ENCODE measurements around the gene CYB561A3.
A peak's percentile ranks its signal among the peaks of the same experiment; 100 is the strongest.

The CYB561A3 gene

GRCh38 chr11:61361741-61362541 lies at the start of gene CYB561A3, which contains the start of gene TMEM138:
CYB561A3 (minus strand) TSS chr11:61361882; CDS start chr11:61356713, 5,169 bp downstream.
TMEM138 (plus strand) TSS chr11:61362374; CDS start chr11:61364391, 2,017 bp downstream.
- Histone ChIP-seq H3K27ac (ENCODE audit: poor library complexity, severe bottlenecking) (peak within 1 kb of the TSS; percentile 83), H3K4me3 (ENCODE audit: severe bottlenecking) (peak within 1 kb of the TSS; percentile 44), H3K36me3 (ENCODE audit: low read depth) (peaks cover 33% of the 10 kb centered on the region), H3K27me3 (ENCODE audit: insufficient read depth, poor library complexity, severe bottlenecking) (no peaks in the 10 kb centered on the region), H3K9me3 (ENCODE audit: severe bottlenecking) (no peaks in the 10 kb centered on the region), H3K4me1 (ENCODE audit: insufficient read depth, poor library complexity, severe bottlenecking) (peaks cover 4% of the 10 kb centered on the region)
- ATAC-seq (ENCODE audit: low read depth) (peak; percentile 93), DNase-seq (ENCODE audit: low spot score) (peak; percentile 93)
- TF ChIP-seq, protein P1, sequence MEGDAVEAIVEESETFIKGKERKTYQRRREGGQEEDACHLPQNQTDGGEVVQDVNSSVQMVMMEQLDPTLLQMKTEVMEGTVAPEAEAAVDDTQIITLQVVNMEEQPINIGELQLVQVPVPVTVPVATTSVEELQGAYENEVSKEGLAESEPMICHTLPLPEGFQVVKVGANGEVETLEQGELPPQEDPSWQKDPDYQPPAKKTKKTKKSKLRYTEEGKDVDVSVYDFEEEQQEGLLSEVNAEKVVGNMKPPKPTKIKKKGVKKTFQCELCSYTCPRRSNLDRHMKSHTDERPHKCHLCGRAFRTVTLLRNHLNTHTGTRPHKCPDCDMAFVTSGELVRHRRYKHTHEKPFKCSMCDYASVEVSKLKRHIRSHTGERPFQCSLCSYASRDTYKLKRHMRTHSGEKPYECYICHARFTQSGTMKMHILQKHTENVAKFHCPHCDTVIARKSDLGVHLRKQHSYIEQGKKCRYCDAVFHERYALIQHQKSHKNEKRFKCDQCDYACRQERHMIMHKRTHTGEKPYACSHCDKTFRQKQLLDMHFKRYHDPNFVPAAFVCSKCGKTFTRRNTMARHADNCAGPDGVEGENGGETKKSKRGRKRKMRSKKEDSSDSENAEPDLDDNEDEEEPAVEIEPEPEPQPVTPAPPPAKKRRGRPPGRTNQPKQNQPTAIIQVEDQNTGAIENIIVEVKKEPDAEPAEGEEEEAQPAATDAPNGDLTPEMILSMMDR (IDR thresholded peaks at IDR 0.05; ENCODE audit: poor library complexity, severe bottlenecking), result no peak

- H3K36me3 ChIP-seq (ENCODE audit: low read depth), result peaks cover 92% of the 10 kb centered on the region
- ATAC-seq (ENCODE audit: low read depth), result no peak
- TF ChIP-seq, protein P1 (IDR thresholded peaks at IDR 0.05; ENCODE audit: poor library complexity, severe bottlenecking), result no peak
Observed at GRCh38 chr11:61406991-61407728, 45.5 kb upstream of the CYB561A3 start.

GRCh38 chr11:61406067-61406466 lies 44.4 kb upstream of the CYB561A3 start:
- peaks cover 83% of the 10 kb centered on the region for H3K36me3 ChIP-seq (ENCODE audit: low read depth)
- ATAC-seq (ENCODE audit: low read depth), result no peak
- TF ChIP-seq, protein P1 (IDR thresholded peaks at IDR 0.05; ENCODE audit: poor library complexity, severe bottlenecking), result no peak
- H3K27me3 ChIP-seq (ENCODE audit: insufficient read depth, poor library complexity, severe bottlenecking), result no peaks in the 10 kb centered on the region
- no peak overlapping the region for H3K4me3 ChIP-seq (ENCODE audit: severe bottlenecking)
- DNase-seq (ENCODE audit: low spot score), result no peak
- no peak overlapping the region for H3K27ac ChIP-seq (ENCODE audit: poor library complexity, severe bottlenecking)
- H3K4me1 ChIP-seq (ENCODE audit: insufficient read depth, poor library complexity, severe bottlenecking), result no peaks in the 10 kb centered on the region
- H3K9me3 ChIP-seq (ENCODE audit: severe bottlenecking), result no peaks in the 10 kb centered on the region

More at GRCh38 chr11:61406991-61407728, 45.5 kb upstream of the CYB561A3 start:
- Histone ChIP-seq H3K27me3 (ENCODE audit: insufficient read depth, poor library complexity, severe bottlenecking) (no peaks in the 10 kb centered on the region), H3K4me1 (ENCODE audit: insufficient read depth, poor library complexity, severe bottlenecking) (no peaks in the 10 kb centered on the region), H3K4me3 (ENCODE audit: severe bottlenecking) (no peak overlapping the region), H3K9me3 (ENCODE audit: severe bottlenecking) (no peaks in the 10 kb centered on the region), H3K27ac (ENCODE audit: poor library complexity, severe bottlenecking) (no peak overlapping the region)
- no peak for DNase-seq (ENCODE audit: low spot score)

DNA sequence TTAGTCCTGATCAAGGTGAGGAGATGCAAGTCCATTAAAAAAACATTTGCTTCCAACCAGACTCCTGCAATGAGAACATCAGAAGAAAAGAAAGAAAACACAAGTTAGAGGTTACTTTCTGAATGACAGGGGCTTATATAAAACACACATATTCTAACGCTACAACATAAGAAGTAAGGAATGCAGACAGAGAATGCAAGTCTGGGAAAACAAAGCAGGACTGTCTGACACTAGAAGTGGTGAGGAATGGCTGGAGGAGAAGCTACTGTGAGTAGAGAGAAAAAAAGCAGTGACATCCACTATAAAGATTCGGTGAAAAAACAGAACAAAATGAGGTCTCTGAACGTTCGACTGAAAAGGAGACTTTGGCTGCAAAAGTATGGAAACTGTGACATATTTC lies 43.0 kb upstream of the CYB561A3 start:
- H3K4me3 ChIP-seq (ENCODE audit: severe bottlenecking), result no peak overlapping the region
- no peak overlapping the region for H3K27ac ChIP-seq (ENCODE audit: poor library complexity, severe bottlenecking)
- no peaks in the 10 kb centered on the region for H3K27me3 ChIP-seq (ENCODE audit: insufficient read depth, poor library complexity, severe bottlenecking)
- no peak for DNase-seq (ENCODE audit: low spot score)
- H3K36me3 ChIP-seq (ENCODE audit: low read depth), result peaks cover 69% of the 10 kb centered on the region
- ATAC-seq (ENCODE audit: low read depth), result no peak
- no peaks in the 10 kb centered on the region for H3K9me3 ChIP-seq (ENCODE audit: severe bottlenecking)
- no peaks in the 10 kb centered on the region for H3K4me1 ChIP-seq (ENCODE audit: insufficient read depth, poor library complexity, severe bottlenecking)
- TF ChIP-seq, protein P1 (IDR thresholded peaks at IDR 0.05; ENCODE audit: poor library complexity, severe bottlenecking), result no peak

Data from RWPE2 (cell line).